ENCODE results near the gene GALNT6. TPM values are rescaled to one million over a fixed set of nuclear protein-coding genes. Genes with fewer than 3 reads are reported as not detected.

The GALNT6 gene
- total RNA-seq: 19.9 and 49.5 TPM in 2 replicates

GRCh38 chr12:51391283-51392123 lies at the start of gene GALNT6:
GALNT6 (minus strand) TSS chr12:51391406; CDS start chr12:51379781, 11,625 bp downstream.

GRCh38 chr12:51424662-51425539 lies 33.7 kb upstream of the GALNT6 start, which contains the start of gene SLC4A8:
SLC4A8 (plus strand) TSS chr12:51424831; CDS start chr12:51424988, 157 bp downstream.

GRCh38 chr12:51346581-51346980 lies 44.6 kb downstream of the GALNT6 start, which contains the start of gene CELA1:
CELA1 (minus strand) TSS chr12:51346679; CDS start chr12:51346638, 41 bp downstream.

GRCh38 chr12:51323966-51324895 lies 67.0 kb downstream of the GALNT6 start, which contains the start of gene BIN2:
BIN2 (minus strand) TSS chr12:51324174; CDS start chr12:51324102, 72 bp downstream.

Other genes with a start within 250 kb of the GALNT6 start
- 5.3 and 15.0 TPM in 2 replicates for gene TFCP2, start 218.3 kb downstream of the GALNT6 start, total RNA-seq
- 1.1 and 2.7 TPM in 2 replicates for gene POU6F1, start 173.3 kb downstream of the GALNT6 start, total RNA-seq
- 48.6 and 73.3 TPM in 2 replicates for gene DAZAP2, start 152.6 kb downstream of the GALNT6 start, total RNA-seq
- 8.3 and 12.3 TPM in 2 replicates for gene SMAGP, start 121.0 kb downstream of the GALNT6 start, total RNA-seq
- not detected in 2 replicates for gene BIN2, start 67.2 kb downstream of the GALNT6 start, total RNA-seq
- gene CELA1, start 44.7 kb downstream of the GALNT6 start, total RNA-seq: not detected in 2 replicates
- 0.97 and 2.1 TPM in 2 replicates for gene SLC4A8, start 33.4 kb upstream of the GALNT6 start, total RNA-seq
- gene SCN8A, start 199.8 kb upstream of the GALNT6 start, total RNA-seq: 0.32 and 0.76 TPM in 2 replicates